PC-9 (cell line): ENCODE data around the gene CUL3. TPM values are rescaled to one million over a fixed set of nuclear protein-coding genes. Genes with fewer than 3 reads are reported as not detected.

Experiments used
- BruUV-seq: library from RNA; stranded (reverse); fragments of 400-500 nt; replicated peaks from 2 replicates; lab custom pipeline; 2021; lab: Mats Ljungman, UMichigan
- CTCF ChIA-PET: fragments of 300-600 bp; sonication (Branson Sonifier 250); formaldehyde crosslinking; loops from one replicate; lab custom pipeline; 2022; ENCODE audit warnings: antibody characterized with exemption; lab: Charles Lee
- POLR2A ChIA-PET: fragments of 300-600 bp; sonication (Branson Sonifier 250); formaldehyde crosslinking; loops from one replicate; lab custom pipeline; 2022; ENCODE audit warnings: antibody characterized with exemption; ENCODE audit not compliant: unreplicated experiment; lab: Charles Lee
- DNase-seq, 2 experiments: peaks; one replicate each; pipeline versions ENCODE4 v3.0.0 to v3.0.0-alpha.2; 2015 to 2022; ENCODE audit warnings: mixed read lengths in 1 of 2
- H2AFZ ChIP-seq: fragments of 200-600 bp; sonication (generic); 2 replicates; pipeline ENCODE4 v1.8.1; 2017; ENCODE audit warnings: antibody characterized with exemption
- H3F3A ChIP-seq: fragments of 200-600 bp; sonication (generic); 2 replicates; pipeline ENCODE4 v1.8.1; 2017; ENCODE audit warnings: antibody characterized with exemption, mild to moderate bottlenecking, low read depth; ENCODE audit not compliant: insufficient read depth
- H3K27ac ChIP-seq: fragments of 200-600 bp; sonication (generic); 2 replicates; pipeline ENCODE4 v1.6.1; 2016; ENCODE audit warnings: mixed run types
- H3K27me3 ChIP-seq: fragments of 200-600 bp; sonication (generic); 2 replicates; pipeline ENCODE4 v1.6.1; 2016; ENCODE audit warnings: low read depth, mixed run types; ENCODE audit not compliant: insufficient read depth
- H3K36me3 ChIP-seq: fragments of 200-600 bp; sonication (generic); 2 replicates; pipeline ENCODE4 v1.6.1; 2016; ENCODE audit warnings: low read depth, mixed run types
- H3K4me1 ChIP-seq: fragments of 200-600 bp; sonication (generic); replicated peaks from 2 replicates; pipeline ENCODE4 v1.6.1; 2016; ENCODE audit warnings: mixed run types; ENCODE audit not compliant: insufficient read depth
- H3K4me2 ChIP-seq: fragments of 200-600 bp; sonication (generic); 2 replicates; pipeline ENCODE4 v1.6.1; 2017; ENCODE audit warnings: mixed run types
- H3K4me3 ChIP-seq: fragments of 200-600 bp; sonication (generic); 2 replicates; pipeline ENCODE4 v1.6.1; 2016; ENCODE audit warnings: mixed run types
- H3K79me2 ChIP-seq: fragments of 200-600 bp; sonication (generic); 2 replicates; pipeline ENCODE4 v1.6.1; 2017; ENCODE audit warnings: low read depth, mixed run types
- H3K9me2 ChIP-seq: fragments of 200-600 bp; sonication (generic); 2 replicates; pipeline ENCODE4 v1.8.1; 2017; ENCODE audit warnings: mild to moderate bottlenecking; ENCODE audit not compliant: insufficient read depth
- H3K9me3 ChIP-seq: fragments of 200-600 bp; sonication (generic); 2 replicates; pipeline ENCODE4 v1.8.1; 2016; ENCODE audit warnings: low read depth; ENCODE audit not compliant: insufficient read depth
- H4K20me1 ChIP-seq: fragments of 200-600 bp; sonication (generic); 2 replicates; pipeline ENCODE4 v1.8.1; 2017; ENCODE audit not compliant: insufficient read depth
- EZH2 ChIP-seq: fragments of 200-600 bp; sonication (generic); IDR thresholded peaks from 2 replicates; pipeline ENCODE4 v1.8.0; 2017; ENCODE audit warnings: antibody characterized with exemption, low read depth
- intact Hi-C: fragments of 100-400 bp; cut with micrococcal nuclease; formaldehyde crosslinking; loops from one replicate; pipeline ENCODE4 v1.10.0; 2022; ENCODE audit not compliant: unreplicated experiment
- total RNA-seq: library from RNA; stranded (reverse); gene quantifications from 2 replicates; pipeline ENCODE4 v1.2.3, GENCODE V29; 2021
- TF ChIP-seq, protein P1 (sequence below): fragments of 200-600 bp; sonication (generic); conservative IDR thresholded peaks from 2 replicates; pipeline ENCODE4 v1.6.1; 2017; ENCODE audit warnings: mixed run types, antibody characterized with exemption, mild to moderate bottlenecking, moderate library complexity

Gene CUL3
- total RNA-seq, 1 experiment from 2014 or later = 200 TPM

DNA sequence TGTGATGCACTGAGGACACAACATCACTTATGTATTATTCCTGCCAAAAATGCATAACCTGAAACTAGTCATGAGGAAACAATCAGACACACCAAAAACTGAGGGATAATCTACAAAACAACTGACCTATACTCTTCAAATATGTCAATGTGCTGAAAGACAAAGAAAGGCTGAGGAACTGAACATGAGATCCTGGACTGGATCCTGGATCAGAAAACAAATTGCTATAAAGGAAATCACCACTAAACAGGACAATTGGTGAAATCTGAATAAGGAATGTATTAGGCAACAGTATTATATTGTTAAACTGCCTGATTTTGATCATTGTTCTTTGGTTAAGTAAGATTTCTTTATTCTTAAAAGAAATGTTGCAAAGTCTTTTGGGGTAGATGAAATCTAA, 28.8 kb downstream of the CUL3 start:
- H3K36me3 ChIP-seq = peaks cover 46% of the 10 kb centered on the region
- peaks cover 4% of the 10 kb centered on the region; the same call in 1 of the 2 replicates for H3F3A ChIP-seq
- no peak for DNase-seq
- ChIA-PET CTCF (no interaction called here), POLR2A (no interaction called here)
- peaks cover 99% of the 10 kb centered on the region for H3K79me2 ChIP-seq
- BruUV-seq = no TSS peak
- TF ChIP-seq, protein P1, sequence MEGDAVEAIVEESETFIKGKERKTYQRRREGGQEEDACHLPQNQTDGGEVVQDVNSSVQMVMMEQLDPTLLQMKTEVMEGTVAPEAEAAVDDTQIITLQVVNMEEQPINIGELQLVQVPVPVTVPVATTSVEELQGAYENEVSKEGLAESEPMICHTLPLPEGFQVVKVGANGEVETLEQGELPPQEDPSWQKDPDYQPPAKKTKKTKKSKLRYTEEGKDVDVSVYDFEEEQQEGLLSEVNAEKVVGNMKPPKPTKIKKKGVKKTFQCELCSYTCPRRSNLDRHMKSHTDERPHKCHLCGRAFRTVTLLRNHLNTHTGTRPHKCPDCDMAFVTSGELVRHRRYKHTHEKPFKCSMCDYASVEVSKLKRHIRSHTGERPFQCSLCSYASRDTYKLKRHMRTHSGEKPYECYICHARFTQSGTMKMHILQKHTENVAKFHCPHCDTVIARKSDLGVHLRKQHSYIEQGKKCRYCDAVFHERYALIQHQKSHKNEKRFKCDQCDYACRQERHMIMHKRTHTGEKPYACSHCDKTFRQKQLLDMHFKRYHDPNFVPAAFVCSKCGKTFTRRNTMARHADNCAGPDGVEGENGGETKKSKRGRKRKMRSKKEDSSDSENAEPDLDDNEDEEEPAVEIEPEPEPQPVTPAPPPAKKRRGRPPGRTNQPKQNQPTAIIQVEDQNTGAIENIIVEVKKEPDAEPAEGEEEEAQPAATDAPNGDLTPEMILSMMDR = no peak
- no peak for TF ChIP-seq EZH2
- no peak overlapping the region for H2AFZ ChIP-seq
- no peaks in the 10 kb centered on the region for H3K4me1 ChIP-seq
- H3K9me3 ChIP-seq = no peaks in the 10 kb centered on the region
- intact Hi-C loops = no loop called here
- H3K9me2 ChIP-seq = no peaks in the 10 kb centered on the region
- H4K20me1 ChIP-seq = peaks cover 87% of the 10 kb centered on the region
- H3K4me2 ChIP-seq = no peak overlapping the region
- H3K27me3 ChIP-seq = no peaks in the 10 kb centered on the region
- no peak overlapping the region for H3K27ac ChIP-seq
- H3K4me3 ChIP-seq = no peak overlapping the region

DNA sequence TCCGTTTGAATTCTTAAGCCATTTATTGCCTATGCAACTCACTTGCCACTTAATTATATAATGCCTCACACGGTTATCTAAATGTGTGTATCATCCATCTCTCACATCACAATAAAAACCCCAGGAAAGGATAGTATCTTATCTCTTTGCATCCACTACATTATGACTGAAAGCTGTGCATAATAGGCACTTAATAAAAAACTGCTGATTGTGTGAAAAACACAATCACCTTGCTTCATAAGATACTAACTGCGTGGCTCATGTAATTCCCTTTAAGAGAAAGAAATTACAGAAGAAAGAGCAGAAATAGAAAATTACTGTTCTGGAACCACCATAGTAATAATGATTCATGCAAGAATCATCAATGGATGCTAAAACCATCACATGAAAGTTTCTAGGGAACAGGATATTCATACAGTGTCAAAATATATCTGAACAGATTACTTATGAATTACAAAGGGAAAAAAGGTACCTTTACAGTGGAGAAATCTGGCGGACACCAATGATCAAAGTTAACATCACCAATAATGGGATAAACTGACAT, 29.3 kb downstream of the CUL3 start:
- Histone ChIP-seq H3K27ac (no peak overlapping the region), H3K4me3 (no peak overlapping the region), H3K79me2 (peaks cover 96% of the 10 kb centered on the region), H3K9me2 (no peaks in the 10 kb centered on the region), H2AFZ (no peak overlapping the region), H3K4me2 (no peak overlapping the region), H3K9me3 (no peaks in the 10 kb centered on the region), H4K20me1 (peaks cover 82% of the 10 kb centered on the region), H3K4me1 (no peaks in the 10 kb centered on the region), H3K36me3 (peaks cover 45% of the 10 kb centered on the region), H3K27me3 (no peaks in the 10 kb centered on the region), H3F3A (peaks cover 4% of the 10 kb centered on the region; the same call in 1 of the 2 replicates)
- intact Hi-C loops = no loop called here
- no TSS peak for BruUV-seq
- TF ChIP-seq, protein P1 = no peak
- TF ChIP-seq EZH2 = no peak
- ChIA-PET POLR2A (no interaction called here), CTCF (no interaction called here)
- no peak for DNase-seq

- H3K79me2 ChIP-seq = peaks cover 95% of the 10 kb centered on the region
- H3K27me3 ChIP-seq = no peaks in the 10 kb centered on the region
- H3K36me3 ChIP-seq = peaks cover 51% of the 10 kb centered on the region
- DNase-seq = no peak
- H4K20me1 ChIP-seq = peaks cover 79% of the 10 kb centered on the region
- ChIA-PET POLR2A (no interaction called here), CTCF (no interaction called here)
- H3K4me3 ChIP-seq = no peak overlapping the region
- H3F3A ChIP-seq = peaks cover 13% of the 10 kb centered on the region
- no peak overlapping the region for H3K4me2 ChIP-seq
- intact Hi-C loops = no loop called here
- no TSS peak for BruUV-seq
- H3K27ac ChIP-seq = no peak overlapping the region
- H3K9me2 ChIP-seq = no peaks in the 10 kb centered on the region
- no peaks in the 10 kb centered on the region for H3K4me1 ChIP-seq
- H3K9me3 ChIP-seq = no peaks in the 10 kb centered on the region; the same call in 1 of the 2 replicates
- no peak overlapping the region for H2AFZ ChIP-seq
- TF ChIP-seq, protein P1 = no peak
- TF ChIP-seq EZH2 = no peak
These were observed 32.4 kb downstream of the CUL3 start for GRCh38 chr2:224552771-224553170.
